K562 (cell line): ENCODE measurements around the gene COL20A1. TPM values are rescaled to one million over a fixed set of nuclear protein-coding genes. Genes with fewer than 3 reads are reported as not detected.

Experiments used
- ATAC-seq: fragments of 200-7000 bp; cut with Tn5 transposase; 3 replicates; pipeline ENCODE4 v1.9.1; 2020; ENCODE audit warnings: moderate library complexity
- BruUV-seq: library from RNA; stranded (reverse); fragments of 400-500 nt; replicated peaks from 2 replicates; lab custom pipeline; 2021; lab: Mats Ljungman, UMichigan
- CTCF ChIA-PET: fragments of 300-600 bp; formaldehyde crosslinking; extraction: SDS; loops from one replicate; lab custom pipeline; 2021; ENCODE audit warnings: low intra/inter-chr PET ratio; lab: Yijun Ruan, JAX
- POLR2A ChIA-PET: fragments of 300-600, 350-650 bp; sonication (Branson Sonifier 250); formaldehyde crosslinking; extraction: SDS; loops from one replicate; lab custom pipeline; 2021; ENCODE audit warnings: antibody characterized with exemption, inconsistent platforms; lab: Yijun Ruan, JAX
- DNase-seq, 4 experiments: peaks; one replicate each; pipeline versions ENCODE4 v3.0.0 to v3.0.0-alpha.2; 2011 to 2018; ENCODE audit warnings: low spot score in 3 of 4, mixed read lengths in 3 of 4; ENCODE audit errors: extremely low read depth in 1 of 4
- FAIRE-seq: peaks from 2 replicates; lab custom pipeline; 2011; peaks lifted over from hg19 to GRCh38; lab: Jason Lieb, UNC
- H2AFZ ChIP-seq: 2 replicates; pipeline ENCODE4 v1.6.0; 2011; ENCODE audit warnings: low read depth, low read length, control low read depth, inconsistent platforms
- H3K27ac ChIP-seq: fragments of 200-600 bp; 3 replicates; pipeline ENCODE4 v1.8.0; 2011; ENCODE audit warnings: low read depth, mild to moderate bottlenecking, control low read depth, inconsistent platforms, low read length, moderate library complexity, mixed read lengths; ENCODE audit errors: extremely low read depth
- H3K27me3 ChIP-seq, 2 experiments: fragments of 300-600 bp in 1 of 2; 2 replicates in 1 of 2; 3 replicates in 1 of 2; pipeline versions ENCODE4 v1.6.0 to v1.8.0; 2011; ENCODE audit warnings: inconsistent platforms in 2 of 2, low read length in 2 of 2, mild to moderate bottlenecking in 1 of 2, mixed read lengths in 1 of 2, moderate library complexity in 1 of 2; ENCODE audit not compliant: control insufficient read depth in 2 of 2, insufficient read depth in 2 of 2
- H3K36me3 ChIP-seq: fragments of 300-600 bp; 3 replicates; pipeline ENCODE4 v1.8.0; 2011; ENCODE audit warnings: mild to moderate bottlenecking, low read length, inconsistent platforms; ENCODE audit not compliant: control insufficient read depth, insufficient read depth
- H3K4me1 ChIP-seq, 2 experiments: fragments of 200-600 bp in 1 of 2; replicated peaks in 1 of 2; 2 replicates in 1 of 2; 3 replicates in 1 of 2; pipeline versions ENCODE4 v1.5.1 to v1.8.0; 2011; ENCODE audit warnings: inconsistent platforms in 2 of 2, low read length in 2 of 2, mild to moderate bottlenecking in 1 of 2, mixed read lengths in 1 of 2, moderate library complexity in 1 of 2; ENCODE audit not compliant: control insufficient read depth in 2 of 2, insufficient read depth in 2 of 2
- H3K4me2 ChIP-seq: 2 replicates; pipeline ENCODE4 v1.6.1; 2011; ENCODE audit warnings: low read length, control low read depth, inconsistent platforms, mixed read lengths; ENCODE audit not compliant: insufficient read depth
- H3K4me3 ChIP-seq: fragments of 200-600 bp; sonication (generic), shearing (Covaris generic); 2 replicates; pipeline ENCODE4 v1.5.1; 2016; ENCODE audit warnings: control low read depth, inconsistent platforms
- H3K79me2 ChIP-seq: fragments of 200-600 bp; 3 replicates; pipeline ENCODE4 v1.8.0; 2011; ENCODE audit warnings: low read length, inconsistent platforms; ENCODE audit not compliant: control insufficient read depth, insufficient read depth
- H3K9ac ChIP-seq, 2 experiments: 2 replicates each; pipeline versions ENCODE4 v1.6.0 to v1.6.1; 2011; ENCODE audit warnings: low read depth in 2 of 2, low read length in 2 of 2, control low read depth in 1 of 2, inconsistent platforms in 1 of 2, mild to moderate bottlenecking in 1 of 2, mixed read lengths in 1 of 2; ENCODE audit not compliant: insufficient read depth in 1 of 2
- H3K9me1 ChIP-seq: one replicate; pipeline ENCODE4 v1.6.0; 2011; ENCODE audit warnings: inconsistent platforms, mild to moderate bottlenecking, low read length, moderate library complexity; ENCODE audit not compliant: control insufficient read depth, insufficient read depth
- H3K9me3 ChIP-seq: replicated peaks from 2 replicates; pipeline ENCODE4 v1.5.1; 2011; ENCODE audit warnings: low read depth, low read length, inconsistent platforms; ENCODE audit not compliant: control insufficient read depth, insufficient read depth
- H4K20me1 ChIP-seq: replicated peaks from 2 replicates; pipeline ENCODE4 v1.6.1; 2011; ENCODE audit warnings: low read length, inconsistent platforms, mixed read lengths; ENCODE audit not compliant: control insufficient read depth, insufficient read depth
- CHAMP1 ChIP-seq: fragments of 450-650 bp; IDR thresholded peaks from 2 replicates; pipeline ENCODE4 v1.6.1; 2016; ENCODE audit warnings: mild to moderate bottlenecking
- CTBP1 ChIP-seq: fragments of 450-650 bp; IDR thresholded peaks from 2 replicates; pipeline ENCODE4 v1.6.1; 2016; ENCODE audit warnings: borderline replicate concordance
- E2F6 ChIP-seq, 2 experiments: IDR thresholded peaks; 2 replicates each; pipeline ENCODE4 v1.6.1; 2011; ENCODE audit warnings: borderline replicate concordance in 1 of 2, control low read depth in 1 of 2, low read depth in 1 of 2, low read length in 1 of 2, mild to moderate bottlenecking in 1 of 2, mixed read lengths in 1 of 2, moderate library complexity in 1 of 2; ENCODE audit not compliant: insufficient read depth in 1 of 2, insufficient read length in 1 of 2, poor library complexity in 1 of 2, severe bottlenecking in 1 of 2; ENCODE audit errors: extremely low read depth in 1 of 2
- HES1 ChIP-seq: fragments of 450-650 bp; IDR thresholded peaks from 2 replicates; pipeline ENCODE4 v1.6.1; 2016; ENCODE audit warnings: low read depth, mild to moderate bottlenecking, moderate library complexity
- MYNN ChIP-seq, 2 experiments: sonication (generic); formaldehyde crosslinking in 1 of 2; IDR thresholded peaks; 2 replicates each; pipeline versions ENCODE4 v1.5.0 to v1.6.1; 2016 to 2020; ENCODE audit warnings: antibody characterized with exemption in 1 of 2, missing genetic modification reagents in 1 of 2
- NFATC3 ChIP-seq: fragments of 450-650 bp; IDR thresholded peaks from 2 replicates; pipeline ENCODE4 v1.6.1; 2017; ENCODE audit warnings: mild to moderate bottlenecking
- PHTF2 ChIP-seq: fragments of 250-450 bp; sonication (Bioruptor Pico); IDR thresholded peaks from 2 replicates; pipeline ENCODE4 v1.5.0; 2021; ENCODE audit warnings: mild to moderate bottlenecking
- PURB ChIP-seq: sonication (generic); formaldehyde crosslinking; IDR thresholded peaks from 2 replicates; pipeline ENCODE4 v1.9.0; 2021; ENCODE audit warnings: low read depth, mild to moderate bottlenecking, missing genetic modification reagents
- RFX7 ChIP-seq: fragments of 250-450 bp; sonication (Bioruptor Pico); IDR thresholded peaks from 2 replicates; pipeline ENCODE4 v1.5.1; 2021; ENCODE audit warnings: mild to moderate bottlenecking
- TRIM24 ChIP-seq, 2 experiments: fragments of 450-650 bp; IDR thresholded peaks; 2 replicates each; pipeline ENCODE4 v1.6.1; 2016
- ZNF347 ChIP-seq: fragments of 450-650 bp; formaldehyde crosslinking; IDR thresholded peaks from 2 replicates; pipeline ENCODE4 v1.4.0; 2020; ENCODE audit warnings: low read depth, mild to moderate bottlenecking, moderate library complexity
- ZNF41 ChIP-seq: fragments of 250-450 bp; sonication (Bioruptor Pico); conservative IDR thresholded peaks from 2 replicates; pipeline ENCODE4 v1.4.0; 2020; ENCODE audit warnings: mild to moderate bottlenecking
- WGBS: fragments of 100-300 bp; shearing (Covaris generic); methylation state at CpG from one replicate; pipeline ENCODE4 v1.1.6; 2016; ENCODE audit warnings: low coverage, mixed read lengths; ENCODE audit not compliant: insufficient coverage; ENCODE audit errors: missing lambda C conversion rate; 5-methylcytosine and 5-hydroxymethylcytosine counted together
- in situ Hi-C: fragments of 300-500 bp; cut with MboI; formaldehyde crosslinking; loops from 4 replicates; pipeline ENCODE4 v1.15.0; 2018; ENCODE audit warnings: inconsistent platforms, mixed read lengths
- intact Hi-C: fragments of 100-400 bp; cut with micrococcal nuclease; formaldehyde crosslinking; loops from 2 replicates; pipeline ENCODE4 v1.14.2; 2022
- polyA plus RNA-seq, 8 experiments: library from polyadenylated mRNA; depleted of rRNA in 4 of 8; stranded (reverse) in 5 of 8; unstranded in 3 of 8; fragments of >200 nt; fragmentation: Nextera tagmentation in 2 of 8; fragmentation: Illumina TruSeq in 1 of 8; extraction: Ambion mirVana in 2 of 8; extraction: Trizol in 1 of 8; gene quantifications; 2 replicates each; pipeline versions ENCODE4 v1.2.1 to v1.2.3, GENCODE V29; 2011 to 2014; ENCODE audit warnings: inconsistent platforms in 1 of 8, missing spikeins in 1 of 8
- total RNA-seq, 7 experiments: library from RNA; depleted of rRNA in 6 of 7; stranded (reverse); fragments of >200 nt in 6 of 7; fragmentation: Illumina TruSeq in 2 of 7; extraction: Trizol in 2 of 7; gene quantifications; 2 replicates each; pipeline versions ENCODE4 v1.2.1 to v1.2.3, GENCODE V29; 2011 to 2021; ENCODE audit warnings: low replicate concordance in 1 of 7
- TF ChIP-seq, protein P1 (sequence below), 2 experiments: fragments of 150-350 bp in 1 of 2; IDR thresholded peaks; 2 replicates each; pipeline ENCODE4 v1.6.1; 2012 to 2016; ENCODE audit warnings: low read depth in 2 of 2, low read length in 2 of 2, mild to moderate bottlenecking in 1 of 2, moderate library complexity in 1 of 2

COL20A1 gene
- total and polyA plus RNA-seq, 9 of the 15 experiments (the other 6 are each of a cell fraction or from before 2014, with no cell fraction given): not detected

DNA sequence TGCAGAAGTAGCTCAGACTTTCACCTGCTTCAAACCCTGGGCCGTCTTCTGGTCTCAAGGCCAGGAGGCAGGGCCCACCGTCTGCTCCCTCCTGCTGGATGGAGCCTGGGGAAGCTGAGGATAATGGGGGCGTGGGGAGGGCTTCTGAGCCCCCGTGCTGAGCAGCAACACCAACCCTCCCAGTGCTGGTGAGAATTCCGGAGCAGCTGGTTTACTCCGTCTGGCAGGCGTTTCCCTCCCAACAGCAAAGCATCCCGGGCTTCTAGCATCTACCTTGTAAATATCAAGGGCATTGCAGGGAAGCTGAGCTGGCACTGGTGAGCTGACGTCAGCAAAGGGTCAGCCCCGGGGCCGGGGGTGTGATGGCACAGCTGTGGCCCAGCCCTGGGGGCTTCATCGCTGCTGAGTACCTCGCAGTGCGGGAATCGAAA, 85.0 kb downstream of the COL20A1 start:
- CTCF ChIA-PET: no interaction called here
- no peak overlapping the region for H3K9ac ChIP-seq
- POLR2A ChIA-PET: interaction anchor here (0.5 to 1.3 kb wide), 2 partner anchors 10 to 32 kb away, joined by 3 read pairs; no protein-coding TSS in a partner anchor
- intact Hi-C loops (no loop called here), in situ Hi-C loops (no loop called here)
- peaks cover 5% of the 10 kb centered on the region; the same call in 1 of the 2 replicates for H4K20me1 ChIP-seq
- H2AFZ ChIP-seq: no peak overlapping the region
- BruUV-seq: no TSS peak
- ATAC-seq (no peak), DNase-seq (no peak), FAIRE-seq (no peak)
- 6% methylated on average over 15 of the region's 15 CpGs for WGBS
- peaks cover 0 to 8% of the 10 kb centered on the region in 2 experiments; a peak in 2 of 5 replicates for H3K4me1 ChIP-seq
- H3K27ac ChIP-seq: no peak overlapping the region
- no peak overlapping the region for H3K4me3 ChIP-seq
- no peaks in the 10 kb centered on the region for H3K36me3 ChIP-seq
- peaks cover 6 to 60% of the 10 kb centered on the region in 2 experiments; a peak in 4 of 5 replicates for H3K27me3 ChIP-seq
- no peak overlapping the region for H3K4me2 ChIP-seq
- no peaks in the 10 kb centered on the region for H3K9me3 ChIP-seq
- H3K79me2 ChIP-seq: no peaks in the 10 kb centered on the region
- TF ChIP-seq E2F6 (IDR thresholded peaks at IDR 0.05; ENCODE audit: borderline replicate concordance in 1 of 2, extremely low read depth in 1 of 2, insufficient read depth in 1 of 2, insufficient read length in 1 of 2, low read depth in 1 of 2, low read length in 1 of 2, poor library complexity in 1 of 2, severe bottlenecking in 1 of 2) (no peak), CHAMP1 (no peak), PHTF2 (CRISPR knock-in tag) (no peak), MYNN (IDR thresholded peaks at IDR 0.05) (no peak), MYNN (CRISPR knock-in tag; IDR thresholded peaks at IDR 0.05) (no peak), HES1 (no peak), NFATC3 (no peak), ZNF347 (CRISPR knock-in tag) (no peak), CTBP1 (no peak), PURB (CRISPR knock-in tag) (no peak), ZNF41 (CRISPR knock-in tag) (no peak), RFX7 (no peak), TRIM24 (IDR thresholded peaks at IDR 0.05) (no peak)
- TF ChIP-seq, protein P1, sequence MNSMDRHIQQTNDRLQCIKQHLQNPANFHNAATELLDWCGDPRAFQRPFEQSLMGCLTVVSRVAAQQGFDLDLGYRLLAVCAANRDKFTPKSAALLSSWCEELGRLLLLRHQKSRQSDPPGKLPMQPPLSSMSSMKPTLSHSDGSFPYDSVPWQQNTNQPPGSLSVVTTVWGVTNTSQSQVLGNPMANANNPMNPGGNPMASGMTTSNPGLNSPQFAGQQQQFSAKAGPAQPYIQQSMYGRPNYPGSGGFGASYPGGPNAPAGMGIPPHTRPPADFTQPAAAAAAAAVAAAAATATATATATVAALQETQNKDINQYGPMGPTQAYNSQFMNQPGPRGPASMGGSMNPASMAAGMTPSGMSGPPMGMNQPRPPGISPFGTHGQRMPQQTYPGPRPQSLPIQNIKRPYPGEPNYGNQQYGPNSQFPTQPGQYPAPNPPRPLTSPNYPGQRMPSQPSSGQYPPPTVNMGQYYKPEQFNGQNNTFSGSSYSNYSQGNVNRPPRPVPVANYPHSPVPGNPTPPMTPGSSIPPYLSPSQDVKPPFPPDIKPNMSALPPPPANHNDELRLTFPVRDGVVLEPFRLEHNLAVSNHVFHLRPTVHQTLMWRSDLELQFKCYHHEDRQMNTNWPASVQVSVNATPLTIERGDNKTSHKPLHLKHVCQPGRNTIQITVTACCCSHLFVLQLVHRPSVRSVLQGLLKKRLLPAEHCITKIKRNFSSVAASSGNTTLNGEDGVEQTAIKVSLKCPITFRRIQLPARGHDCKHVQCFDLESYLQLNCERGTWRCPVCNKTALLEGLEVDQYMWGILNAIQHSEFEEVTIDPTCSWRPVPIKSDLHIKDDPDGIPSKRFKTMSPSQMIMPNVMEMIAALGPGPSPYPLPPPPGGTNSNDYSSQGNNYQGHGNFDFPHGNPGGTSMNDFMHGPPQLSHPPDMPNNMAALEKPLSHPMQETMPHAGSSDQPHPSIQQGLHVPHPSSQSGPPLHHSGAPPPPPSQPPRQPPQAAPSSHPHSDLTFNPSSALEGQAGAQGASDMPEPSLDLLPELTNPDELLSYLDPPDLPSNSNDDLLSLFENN (IDR thresholded peaks at IDR 0.05; ENCODE audit: low read depth in 2 of 2, low read length in 2 of 2): no peak
- H3K9me1 ChIP-seq: no peaks in the 10 kb centered on the region
